Activated CD8-positive, alpha-beta memory T cell treated with anti-CD3 and anti-CD28 coated beads for 1 hour (primary cell): ENCODE results near the gene ZFYVE28.

Source experiments
- DNase-seq, 2 donors: peaks; one replicate each; pipeline ENCODE4 v3.0.0-alpha.2; 2020; ENCODE audit warnings: low read depth in 1 of 2; ENCODE audit errors: extremely low read depth in 1 of 2

The ZFYVE28 gene

DNA sequence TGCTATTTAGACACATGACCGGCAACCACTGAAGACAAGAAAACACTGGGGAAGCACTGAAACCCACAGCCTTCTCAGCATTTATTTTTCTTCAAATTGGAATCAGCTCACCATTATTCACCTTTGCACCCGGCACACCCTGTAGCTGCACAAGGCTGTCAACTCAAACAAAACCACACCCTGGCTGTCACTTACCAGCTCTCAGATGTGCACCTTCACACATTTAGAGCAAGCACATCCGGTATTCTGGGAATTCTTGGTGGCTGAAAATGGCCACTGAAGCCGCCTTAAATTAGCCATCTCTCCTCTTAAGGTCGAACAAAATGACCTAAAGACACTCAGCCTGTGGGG lies 5.9 kb downstream of the ZFYVE28 start:
- DNase-seq, result peak; percentile 37 to 38

DNA sequence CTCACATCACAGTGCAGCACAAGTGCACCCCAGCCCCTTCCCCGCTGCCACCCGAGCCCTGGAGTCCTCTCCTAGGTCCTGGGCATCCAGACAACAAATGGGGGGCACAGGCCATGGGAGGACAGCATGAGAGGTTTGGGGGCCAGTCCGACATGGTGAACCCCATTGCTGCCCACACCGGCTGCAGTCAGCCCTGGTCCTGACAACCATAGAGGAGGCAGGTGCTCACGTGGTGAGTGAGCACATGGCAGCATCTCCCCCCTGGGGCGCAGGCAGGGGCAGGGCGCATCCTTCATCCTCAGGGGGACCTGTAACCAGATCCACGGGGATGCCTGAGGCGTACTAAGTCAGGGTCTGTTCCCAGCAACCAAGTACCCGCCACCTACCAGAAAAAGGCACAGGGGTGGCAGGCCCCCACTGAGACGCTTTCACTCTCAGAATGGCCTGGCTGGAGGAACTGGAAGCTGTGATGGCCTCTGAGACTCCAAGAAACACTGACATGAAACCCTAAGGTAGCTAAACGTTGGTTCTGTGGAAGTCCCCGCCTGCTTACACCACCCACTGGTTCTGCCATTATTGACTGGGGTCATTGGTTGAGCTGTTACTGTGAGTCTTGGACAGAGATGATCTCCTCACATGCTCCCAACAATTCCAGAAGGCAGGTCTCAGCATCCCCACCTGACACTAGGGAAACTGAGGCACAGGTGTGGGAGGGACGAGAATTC lies 6.5 kb downstream of the ZFYVE28 start:
- DNase-seq, result no peak

DNA sequence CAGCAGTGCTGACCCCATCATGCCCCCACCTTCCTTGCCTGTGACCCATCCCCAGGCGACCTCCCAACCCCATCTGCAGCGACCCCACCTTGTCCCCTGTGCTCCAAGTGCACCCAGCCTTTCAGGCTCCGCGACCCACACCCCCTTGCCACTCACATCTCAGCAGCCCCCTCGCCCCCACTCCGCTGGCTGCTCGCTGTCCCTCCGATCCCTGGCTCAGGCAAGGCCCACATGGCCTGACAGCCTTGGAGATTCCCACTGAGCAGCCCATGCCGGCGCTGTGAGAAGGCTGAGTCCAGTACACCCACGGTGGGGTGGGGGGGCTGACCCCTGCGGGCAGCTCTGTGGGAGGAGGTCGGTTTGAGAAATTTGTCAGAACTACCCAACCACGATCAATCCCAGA lies 9.1 kb downstream of the ZFYVE28 start:
- DNase-seq, result no peak

DNA sequence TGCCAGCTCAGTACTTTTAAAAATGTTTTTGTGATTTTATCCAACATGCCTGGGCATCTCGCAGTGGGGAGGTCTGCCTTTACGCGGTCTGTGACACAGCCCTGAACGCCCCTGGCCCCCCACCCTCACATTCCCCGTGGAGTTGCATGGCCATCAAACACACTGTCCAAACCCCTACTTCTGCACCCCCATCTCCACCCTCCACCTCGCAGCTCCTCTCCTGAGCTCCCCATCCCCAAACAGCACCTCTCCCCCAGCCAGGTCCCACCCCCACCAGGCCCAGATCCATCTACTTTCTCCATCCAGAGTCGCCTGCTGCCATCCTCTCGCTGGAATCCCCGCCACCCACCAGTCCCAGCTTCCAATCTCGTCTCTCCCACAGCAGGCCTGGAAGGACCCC lies 9.5 kb downstream of the ZFYVE28 start:
- no peak for DNase-seq

- no peak for DNase-seq
Observed at GRCh38 chr4:2408401-2408958, 10.0 kb downstream of the ZFYVE28 start.

GRCh38 chr4:2407991-2408342 lies 10.5 kb downstream of the ZFYVE28 start:
- DNase-seq, result no peak

- no peak for DNase-seq
Observed at GRCh38 chr4:2406920-2407319, 11.5 kb downstream of the ZFYVE28 start.

GRCh38 chr4:2406406-2406805 lies 12.0 kb downstream of the ZFYVE28 start:
- DNase-seq, result no peak

- DNase-seq, result no peak
Observed at GRCh38 chr4:2402941-2403340, 15.5 kb downstream of the ZFYVE28 start.

DNA sequence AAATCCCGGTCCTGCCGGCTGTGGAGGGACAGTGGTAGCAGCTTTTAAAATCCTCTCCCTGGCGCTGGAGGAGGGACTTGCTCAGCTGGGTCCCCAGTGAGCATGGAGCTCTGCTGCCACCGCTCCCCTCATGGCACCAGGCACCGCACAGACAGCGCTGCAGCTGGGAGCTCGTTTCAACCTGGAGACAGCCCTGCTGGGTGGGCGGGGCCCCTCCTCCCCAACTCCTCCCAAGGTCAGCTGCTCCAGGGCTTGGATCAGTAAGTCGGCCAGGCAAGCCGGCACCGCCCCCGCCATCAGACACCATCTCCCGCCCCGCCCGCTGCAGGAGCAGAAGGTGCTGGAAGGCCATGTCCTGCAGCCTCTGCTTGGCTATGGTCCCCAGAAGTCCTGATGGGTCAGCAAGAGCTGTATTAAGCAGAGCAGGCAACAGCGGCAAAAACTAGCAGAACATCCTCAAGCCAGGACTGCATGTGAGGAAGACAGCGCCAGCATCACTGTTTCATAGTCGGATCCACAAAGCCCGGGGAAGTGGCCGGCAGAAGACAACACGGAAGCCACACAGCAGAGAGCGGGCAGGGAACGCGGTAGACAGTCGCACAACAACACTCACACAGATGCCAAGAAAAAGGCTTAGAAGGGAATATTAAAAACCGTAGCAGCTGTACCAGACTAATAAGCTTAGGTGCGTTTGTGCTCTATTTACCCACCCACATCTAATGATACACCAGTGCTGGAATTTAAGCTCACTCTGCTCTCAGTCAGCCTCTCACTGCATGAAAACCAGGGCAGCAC lies 16.2 kb downstream of the ZFYVE28 start:
- no peak for DNase-seq

- DNase-seq, result no peak
Observed at GRCh38 chr4:2401610-2401983, 16.8 kb downstream of the ZFYVE28 start.

DNA sequence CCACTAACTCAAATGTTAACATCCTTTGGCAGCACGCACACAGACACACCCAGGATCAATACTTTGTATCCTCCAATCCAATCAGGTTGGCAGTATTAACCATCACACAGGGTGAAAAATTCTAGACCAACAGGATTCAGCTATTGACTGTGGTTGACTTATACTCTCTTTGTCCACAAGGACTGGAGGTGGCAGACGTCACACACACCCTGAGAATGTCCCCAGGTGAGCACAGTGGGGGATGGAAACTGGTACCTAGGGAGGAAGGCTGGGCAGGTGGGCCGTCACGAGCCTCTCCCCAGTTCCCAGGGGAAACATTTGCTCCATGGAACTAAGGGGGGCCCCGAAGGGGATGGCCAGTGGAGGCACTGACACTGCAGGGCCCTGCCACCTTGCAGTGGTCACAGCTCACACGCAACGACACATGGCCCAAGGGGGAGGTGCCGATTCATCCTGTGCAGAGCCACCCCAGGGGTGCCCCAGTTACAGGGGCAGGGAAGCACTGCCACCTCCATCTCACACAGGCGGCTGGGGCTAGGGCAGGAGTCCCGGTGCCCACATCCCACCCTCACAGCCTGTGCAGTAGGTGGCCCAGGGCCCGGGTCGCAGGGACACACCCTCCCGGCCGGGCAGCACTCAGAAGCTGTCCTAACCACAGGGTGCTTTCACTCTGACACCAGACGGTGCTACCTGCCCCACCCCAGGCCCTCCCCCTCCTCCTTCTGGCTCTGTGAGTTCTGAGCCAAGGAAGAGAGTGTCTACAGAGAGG lies 17.4 kb downstream of the ZFYVE28 start:
- no peak for DNase-seq

- DNase-seq, result no peak
Observed at GRCh38 chr4:2399631-2400190, 18.7 kb downstream of the ZFYVE28 start.

DNA sequence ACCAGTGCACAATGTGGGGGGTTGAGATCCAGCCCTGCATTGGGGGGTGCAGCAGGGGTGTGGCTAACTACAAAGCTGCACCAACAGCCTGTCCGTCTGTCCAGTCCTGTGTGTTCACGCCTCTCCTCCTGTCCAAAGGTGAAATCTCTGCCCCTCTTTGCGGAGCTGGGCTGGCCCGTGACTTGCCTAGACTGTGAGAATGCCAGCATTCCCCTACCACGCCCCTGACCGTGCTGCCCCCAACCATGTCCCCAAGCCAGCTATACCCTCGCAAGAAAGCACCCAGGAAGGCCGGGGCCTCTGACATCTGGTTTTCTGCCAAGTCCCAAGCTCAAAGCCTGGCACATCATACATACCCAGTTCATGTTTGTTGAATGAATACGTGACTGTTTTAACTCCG lies 19.2 kb downstream of the ZFYVE28 start:
- DNase-seq, result no peak

DNA sequence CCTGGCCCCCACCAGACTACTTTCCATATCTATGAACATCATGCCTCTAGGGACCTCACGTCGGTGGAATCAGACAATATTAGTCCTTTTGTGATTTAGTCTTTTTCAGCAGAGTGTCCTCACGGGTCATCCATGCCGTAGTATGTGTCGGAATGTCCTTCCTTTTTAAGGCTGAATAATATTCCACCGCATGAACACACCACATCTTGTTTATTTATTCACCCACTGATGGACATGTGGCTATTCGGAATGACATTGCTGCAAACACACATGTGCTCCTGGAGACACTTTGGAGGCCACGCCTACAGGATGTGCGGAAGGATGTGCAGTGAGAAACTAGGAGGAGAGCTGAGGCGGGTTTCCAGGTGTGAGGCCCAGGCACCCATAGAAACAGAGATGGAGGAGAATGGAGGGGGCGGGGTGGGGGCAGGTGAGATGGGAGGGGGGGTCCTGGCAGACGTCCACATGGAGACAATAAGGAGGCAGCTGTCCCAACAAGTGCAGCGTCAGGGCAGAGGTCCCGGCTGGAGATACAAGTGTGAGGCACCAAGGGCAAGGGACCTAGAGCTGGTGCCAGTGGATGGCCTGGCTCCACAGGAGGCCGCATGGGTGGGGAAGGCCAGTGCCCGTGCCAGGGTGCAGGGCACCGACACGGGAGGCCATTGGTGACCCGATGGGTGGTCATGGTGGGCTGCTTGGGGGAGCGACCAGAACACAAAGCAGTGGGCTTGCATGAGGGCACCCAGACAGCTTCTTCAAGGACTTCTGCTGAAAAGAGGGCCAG lies 20.7 kb downstream of the ZFYVE28 start:
- no peak for DNase-seq

GRCh38 chr4:2396781-2397368 lies 21.6 kb downstream of the ZFYVE28 start:
- no peak for DNase-seq

DNA sequence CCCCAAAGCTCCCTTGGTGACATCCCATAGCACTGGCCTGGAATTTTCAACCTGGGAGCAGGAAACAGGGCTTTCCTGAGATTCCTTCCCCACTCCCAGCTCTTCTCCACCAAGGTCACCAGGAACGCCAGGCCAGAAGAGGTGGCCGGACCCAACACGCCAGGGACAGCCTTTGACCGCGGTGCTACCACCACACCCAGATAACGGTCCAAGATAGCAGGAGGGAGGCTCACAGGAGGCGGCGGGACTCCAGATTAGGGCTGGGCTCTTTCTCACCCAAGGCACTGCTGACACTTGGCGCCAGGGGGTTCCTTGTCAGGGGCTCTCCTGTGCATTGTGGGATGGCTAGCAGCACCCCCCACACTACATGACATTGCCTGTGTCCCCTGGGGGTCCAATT lies 22.9 kb downstream of the ZFYVE28 start:
- DNase-seq, result no peak

DNA sequence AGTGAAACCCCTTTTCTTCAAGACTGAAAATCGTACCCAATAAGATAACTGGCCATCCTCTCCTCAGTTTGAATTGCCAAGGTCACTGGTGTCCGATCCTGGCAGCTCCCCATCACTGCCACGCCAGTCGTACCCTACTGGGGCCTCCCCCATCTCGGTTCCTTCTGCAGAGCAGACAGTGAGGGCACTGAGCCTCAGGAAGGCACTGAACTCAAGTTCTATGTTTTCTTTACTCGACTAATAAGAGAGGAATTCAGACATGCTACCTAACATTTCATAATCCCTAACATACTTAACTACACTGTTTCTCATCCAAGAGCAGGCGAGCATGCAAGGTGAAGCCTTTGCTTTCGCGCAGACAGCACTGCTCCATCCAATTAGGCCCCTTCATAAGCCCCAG lies 23.4 kb downstream of the ZFYVE28 start:
- DNase-seq, result no peak

DNA sequence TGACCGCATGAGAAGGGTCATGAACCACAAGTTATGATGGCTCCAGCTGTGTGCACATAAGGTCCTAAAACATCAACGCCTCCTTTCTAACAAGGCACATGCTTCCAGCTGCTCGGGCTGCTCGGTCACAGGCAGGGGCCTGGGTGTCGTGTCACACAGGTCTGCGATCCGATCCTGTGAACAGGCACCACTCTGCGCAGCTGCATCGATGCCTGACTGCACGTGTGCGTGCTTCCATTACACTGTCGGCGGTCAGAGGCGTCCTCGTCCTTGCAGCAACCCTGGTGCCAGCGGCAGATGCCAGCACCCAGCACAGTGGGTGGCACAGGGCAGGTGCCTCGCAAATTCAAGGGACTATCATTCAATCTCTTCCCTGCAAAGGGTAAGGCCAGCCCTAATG lies 23.9 kb downstream of the ZFYVE28 start:
- DNase-seq, result no peak
